B cell (primary cell): ENCODE data around the gene PITPNB. TPM values are rescaled to one million over a fixed set of nuclear protein-coding genes. Genes with fewer than 3 reads are reported as not detected.

Source experiments
- ATAC-seq: fragments of 200-7000 bp; cut with Tn5 transposase; one replicate; pipeline ENCODE4 v1.10.0; 2021; ENCODE audit warnings: low read depth, mild to moderate bottlenecking, moderate number of reproducible peaks, moderate library complexity
- CTCF ChIA-PET: fragments of 350-600 bp; sonication (Branson Sonifier 250); formaldehyde crosslinking; loops from one replicate; lab custom pipeline; 2021; ENCODE audit warnings: antibody characterized with exemption, inconsistent platforms; lab: Charles Lee
- POLR2A ChIA-PET: fragments of 350-600 bp; sonication (Branson Sonifier 250); formaldehyde crosslinking; loops from one replicate; lab custom pipeline; 2021; ENCODE audit warnings: antibody characterized with exemption; lab: Charles Lee
- DNase-seq: peaks from one replicate; pipeline ENCODE4 v3.0.0; 2013
- H2AFZ ChIP-seq: 2 replicates; pipeline ENCODE4 v1.6.1; 2012; ENCODE audit warnings: mild to moderate bottlenecking, low read depth, low read length; ENCODE audit not compliant: insufficient read depth, poor library complexity, severe bottlenecking
- H3K27ac ChIP-seq, 2 donors: 1 replicate in 1 of 2; 2 replicates in 1 of 2; pipeline ENCODE4 v1.5.1; 2012 to 2013; ENCODE audit warnings: low read length in 2 of 2, mild to moderate bottlenecking in 2 of 2, moderate library complexity in 1 of 2
- H3K27me3 ChIP-seq, 4 experiments: fragments of 200-600 bp in 1 of 4; sonication (generic) in 1 of 4; replicated peaks in 1 of 4; 1 replicate in 2 of 4; 2 replicates in 2 of 4; pipeline versions ENCODE4 v1.6.1 to v1.7.0; 2013 to 2016; ENCODE audit warnings: low read length in 3 of 4, mild to moderate bottlenecking in 2 of 4, mixed read lengths in 1 of 4, moderate library complexity in 1 of 4; ENCODE audit not compliant: insufficient read depth in 4 of 4, control insufficient read depth in 3 of 4; ENCODE audit errors: control extremely low read depth in 1 of 4
- H3K36me3 ChIP-seq, 2 experiments: replicated peaks in 1 of 2; 1 replicate in 1 of 2; 2 replicates in 1 of 2; pipeline versions ENCODE4 v1.6.1 to v1.7.1; 2013; ENCODE audit warnings: low read length in 1 of 2; ENCODE audit not compliant: insufficient read depth in 2 of 2, control insufficient read depth in 1 of 2; ENCODE audit errors: control extremely low read depth in 1 of 2, extremely low read depth in 1 of 2
- H3K4me1 ChIP-seq, 2 donors: fragments of 200-600 bp in 1 of 2; sonication (generic) in 1 of 2; 1 replicate in 1 of 2; 2 replicates in 1 of 2; pipeline versions ENCODE4 v1.5.1 to v1.6.1; 2013 to 2017; ENCODE audit warnings: low read length in 2 of 2; ENCODE audit not compliant: control insufficient read depth in 2 of 2, insufficient read depth in 2 of 2
- H3K4me2 ChIP-seq: replicated peaks from 2 replicates; pipeline ENCODE3; 2012; ENCODE audit warnings: mild to moderate bottlenecking, low read depth, low read length; ENCODE audit not compliant: poor library complexity, severe bottlenecking
- H3K4me3 ChIP-seq, 5 experiments: fragments of 200-600 bp in 1 of 5; sonication (generic) in 1 of 5; 1 replicate in 3 of 5; 2 replicates in 2 of 5; pipeline versions ENCODE4 v1.5.1 to v1.7.0; 2011 to 2016; ENCODE audit warnings: low read length in 4 of 5, mild to moderate bottlenecking in 4 of 5, low read depth in 2 of 5, control low read depth in 1 of 5, moderate library complexity in 1 of 5; ENCODE audit not compliant: insufficient read depth in 1 of 5; ENCODE audit errors: control extremely low read depth in 1 of 5, extremely low read depth in 1 of 5
- H3K79me2 ChIP-seq: fragments of 200-600 bp; sonication (generic); one replicate; pipeline ENCODE4 v1.6.0; 2016; ENCODE audit warnings: low read length; ENCODE audit not compliant: control insufficient read depth, insufficient read depth
- H3K9ac ChIP-seq: fragments of 200-600 bp; sonication (generic); 2 replicates; pipeline ENCODE4 v1.6.1; 2017; ENCODE audit warnings: mild to moderate bottlenecking, low read length, moderate library complexity
- H3K9me3 ChIP-seq, 3 donors: one replicate each; pipeline versions ENCODE4 v1.6.1 to v1.7.1; 2013; ENCODE audit warnings: low read length in 2 of 3; ENCODE audit not compliant: control insufficient read depth in 2 of 3, insufficient read depth in 1 of 3; ENCODE audit errors: control extremely low read depth in 1 of 3
- H4K20me1 ChIP-seq: 2 replicates; pipeline ENCODE4 v1.6.0; 2012; ENCODE audit warnings: mild to moderate bottlenecking, low read length; ENCODE audit not compliant: insufficient read depth, control insufficient read depth, poor library complexity, severe bottlenecking
- H3K27ac Mint-ChIP-seq: one replicate; pipeline ENCODE4 v1.8.0; 2021; ENCODE audit warnings: mixed read lengths
- H3K27me3 Mint-ChIP-seq: one replicate; pipeline ENCODE4 v1.8.0; 2021; ENCODE audit warnings: mixed read lengths
- H3K4me1 Mint-ChIP-seq: one replicate; pipeline ENCODE4 v1.8.0; 2021; ENCODE audit warnings: mixed read lengths
- H3K4me3 Mint-ChIP-seq: one replicate; pipeline ENCODE4 v1.8.0; 2021; ENCODE audit warnings: mixed read lengths
- H3K9me3 Mint-ChIP-seq: one replicate; pipeline ENCODE4 v1.8.0; 2022; ENCODE audit warnings: mixed read lengths; ENCODE audit not compliant: insufficient read depth
- EZH2 ChIP-seq: IDR thresholded peaks from 2 replicates; pipeline ENCODE4 v1.6.1; 2012; ENCODE audit warnings: borderline replicate concordance, low read depth, mild to moderate bottlenecking, moderate library complexity, low read length; ENCODE audit not compliant: insufficient read depth, poor library complexity, severe bottlenecking
- WGBS: methylation state at CpG from one replicate; pipeline ENCODE4 v1.1.5; 2013; ENCODE audit warnings: missing lambda C conversion rate; ENCODE audit not compliant: insufficient coverage; 5-methylcytosine and 5-hydroxymethylcytosine counted together
- intact Hi-C: fragments of 100-400 bp; cut with micrococcal nuclease; formaldehyde crosslinking; loops from one replicate; pipeline ENCODE4 v1.10.0; 2022
- polyA plus RNA-seq: library from polyadenylated mRNA; depleted of rRNA; stranded (reverse); fragments of >200 nt; gene quantifications from 2 replicates; pipeline ENCODE4 v1.2.3, GENCODE V29; 2012
- total RNA-seq, 2 donors: library from RNA; stranded (reverse); fragments of 120-200 nt in 1 of 2; gene quantifications; 1 replicate in 1 of 2; 2 replicates in 1 of 2; pipeline versions ENCODE4 v1.2.3 to v1.2.4, GENCODE V29; 2013 to 2022
- TF ChIP-seq, protein P1 (sequence below): fragments of 200-600 bp; IDR thresholded peaks from one replicate; pipeline ENCODE4 v1.8.0; 2022; ENCODE audit warnings: antibody characterized with exemption, mild to moderate bottlenecking

PITPNB gene
- total and polyA plus RNA-seq, 2 donors (not counting 1 experiment from before 2014, with no cell fraction given): 17.5 to 82.3 TPM

DNA sequence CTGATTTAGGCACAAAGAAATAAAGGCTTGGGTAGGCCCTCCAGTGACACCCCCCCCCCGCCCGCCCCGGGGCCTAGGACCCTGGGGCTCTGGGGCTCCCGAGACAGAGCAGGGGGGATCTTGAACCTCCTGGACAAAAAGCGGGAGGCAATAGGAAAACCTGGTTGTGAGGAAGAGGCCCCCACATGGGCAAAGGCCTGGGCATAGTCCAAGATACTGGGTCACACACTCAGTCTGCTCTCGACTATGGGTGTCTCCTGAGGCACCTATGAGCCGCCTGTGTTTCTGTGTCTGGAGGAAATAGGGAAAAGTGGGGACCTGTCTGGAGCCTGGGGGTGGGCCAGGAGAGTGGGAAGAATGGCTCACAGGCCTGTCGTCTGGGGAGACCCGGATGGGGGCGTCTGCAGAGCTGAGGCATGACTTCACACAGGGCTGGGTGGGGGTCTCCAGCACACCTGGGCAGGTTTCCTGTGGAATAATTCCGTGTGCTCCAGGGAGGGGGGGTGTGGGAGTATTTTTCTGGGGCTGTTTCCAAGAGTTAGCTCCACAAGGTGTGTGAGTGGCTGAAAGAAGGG is 115.1 kb downstream of the PITPNB start:
- H4K20me1 ChIP-seq: no peaks in the 10 kb centered on the region
- no peak overlapping the region for H3K4me2 ChIP-seq
- H3K4me1 ChIP-seq: peaks cover 17 to 24% of the 10 kb centered on the region in 2 donors
- no peak for TF ChIP-seq EZH2
- TF ChIP-seq, protein P1, sequence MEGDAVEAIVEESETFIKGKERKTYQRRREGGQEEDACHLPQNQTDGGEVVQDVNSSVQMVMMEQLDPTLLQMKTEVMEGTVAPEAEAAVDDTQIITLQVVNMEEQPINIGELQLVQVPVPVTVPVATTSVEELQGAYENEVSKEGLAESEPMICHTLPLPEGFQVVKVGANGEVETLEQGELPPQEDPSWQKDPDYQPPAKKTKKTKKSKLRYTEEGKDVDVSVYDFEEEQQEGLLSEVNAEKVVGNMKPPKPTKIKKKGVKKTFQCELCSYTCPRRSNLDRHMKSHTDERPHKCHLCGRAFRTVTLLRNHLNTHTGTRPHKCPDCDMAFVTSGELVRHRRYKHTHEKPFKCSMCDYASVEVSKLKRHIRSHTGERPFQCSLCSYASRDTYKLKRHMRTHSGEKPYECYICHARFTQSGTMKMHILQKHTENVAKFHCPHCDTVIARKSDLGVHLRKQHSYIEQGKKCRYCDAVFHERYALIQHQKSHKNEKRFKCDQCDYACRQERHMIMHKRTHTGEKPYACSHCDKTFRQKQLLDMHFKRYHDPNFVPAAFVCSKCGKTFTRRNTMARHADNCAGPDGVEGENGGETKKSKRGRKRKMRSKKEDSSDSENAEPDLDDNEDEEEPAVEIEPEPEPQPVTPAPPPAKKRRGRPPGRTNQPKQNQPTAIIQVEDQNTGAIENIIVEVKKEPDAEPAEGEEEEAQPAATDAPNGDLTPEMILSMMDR: no peak
- peaks cover 0 to 40% (median 8%) of the 10 kb centered on the region in 4 experiments for H3K27me3 ChIP-seq
- H3K79me2 ChIP-seq: no peaks in the 10 kb centered on the region
- peaks cover 42% of the 10 kb centered on the region for H3K27me3 Mint-ChIP-seq
- no peak overlapping the region for H3K9ac ChIP-seq
- no peak overlapping the region for H3K27ac Mint-ChIP-seq
- no peak for DNase-seq
- H2AFZ ChIP-seq: no peak overlapping the region
- intact Hi-C loops: no loop called here
- peaks cover 15% of the 10 kb centered on the region for H3K4me1 Mint-ChIP-seq
- no peaks in the 10 kb centered on the region for H3K9me3 ChIP-seq
- ATAC-seq: no peak
- H3K9me3 Mint-ChIP-seq: no peaks in the 10 kb centered on the region
- no peak overlapping the region for H3K27ac ChIP-seq
- H3K4me3 ChIP-seq: no peak overlapping the region
- CTCF ChIA-PET: interaction anchor here (0.7 kb wide), 1 partner anchor 1103 kb away, joined by 3 read pairs; no protein-coding TSS in a partner anchor
- H3K36me3 ChIP-seq: no peaks in the 10 kb centered on the region
- H3K4me3 Mint-ChIP-seq: no peak overlapping the region
- POLR2A ChIA-PET: no interaction called here
- WGBS: 42% methylated on average over 5 of the region's 11 CpGs

DNA sequence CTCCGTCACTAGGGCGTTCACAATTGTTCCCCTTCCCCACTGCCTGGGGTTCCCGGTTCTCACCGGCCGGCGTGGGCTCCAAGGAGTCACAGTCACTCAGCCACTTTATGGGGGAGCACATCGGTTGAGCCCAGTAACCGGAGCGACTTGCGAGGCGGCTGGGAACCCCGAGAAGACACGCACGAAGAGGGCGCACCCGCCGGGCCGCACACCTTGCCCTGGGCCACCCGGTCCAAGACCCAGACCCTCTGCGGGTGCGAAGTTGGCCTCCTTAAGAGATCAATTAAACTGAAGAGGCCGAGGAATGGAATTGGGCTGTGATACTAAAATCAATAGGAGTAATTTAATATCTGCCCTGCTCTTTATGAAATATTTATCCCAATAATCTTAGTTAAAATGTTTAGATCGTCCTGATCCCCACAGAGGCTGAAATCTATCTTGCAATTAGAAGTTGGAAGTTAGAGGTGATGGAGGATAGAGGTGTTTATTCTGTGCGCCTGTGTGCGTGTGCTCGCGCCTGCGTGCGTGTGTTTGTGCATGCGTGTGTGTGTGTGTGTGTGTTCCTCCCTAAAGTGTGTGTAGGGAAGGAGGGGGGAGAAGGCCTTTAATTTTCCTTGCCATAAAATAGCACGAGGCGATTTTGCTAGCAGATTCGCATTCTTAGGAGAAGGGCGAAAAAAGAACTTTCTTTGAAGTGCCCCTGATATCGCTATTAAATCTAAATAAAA is 116.5 kb downstream of the PITPNB start:
- H3K27me3 ChIP-seq: peaks cover 0 to 37% (median 8%) of the 10 kb centered on the region in 4 experiments
- H3K9ac ChIP-seq: peak overlapping the region; percentile 71
- Mint-ChIP-seq H3K27me3 (peaks cover 37% of the 10 kb centered on the region), H3K4me3 (peak overlapping the region; percentile 88), H3K9me3 (no peaks in the 10 kb centered on the region), H3K4me1 (peaks cover 15% of the 10 kb centered on the region), H3K27ac (no peak overlapping the region)
- H3K36me3 ChIP-seq: no peaks in the 10 kb centered on the region
- intact Hi-C loops: no loop called here
- H3K79me2 ChIP-seq: no peaks in the 10 kb centered on the region
- H4K20me1 ChIP-seq: no peaks in the 10 kb centered on the region
- no peak overlapping the region for H3K27ac ChIP-seq
- 14% methylated on average over 26 of the region's 35 CpGs for WGBS
- TF ChIP-seq EZH2: no peak
- TF ChIP-seq, protein P1: no peak
- ATAC-seq (peak; percentile 6), DNase-seq (peak; percentile 35)
- CTCF ChIA-PET: no interaction called here
- H2AFZ ChIP-seq: peak overlapping the region; percentile 86
- peak overlapping the region; percentile 21 to 79 (median 56) for H3K4me3 ChIP-seq
- peaks cover 17 to 24% of the 10 kb centered on the region in 2 donors for H3K4me1 ChIP-seq
- peak overlapping the region; percentile 92 for H3K4me2 ChIP-seq
- POLR2A ChIA-PET: no interaction called here
- no peaks in the 10 kb centered on the region for H3K9me3 ChIP-seq
